Ramos (cell line): ENCODE data around the gene ENTPD6.
"Not testable (repeated sequence)": the region's sequence is repeated elsewhere in the genome, so short reads cannot be mapped to it uniquely, and the experiment has no call there.

Experiments used
- in situ Hi-C: fragments of 300-500 bp; cut with MboI; formaldehyde crosslinking; loops from one replicate; pipeline ENCODE4 v1.14.3; 2022; ENCODE audit warnings: low sequenced_read_pairs; ENCODE audit not compliant: unreplicated experiment

Gene ENTPD6

GRCh38 chr20:25252686-25253421 lies 57.3 kb downstream of the ENTPD6 start:
- in situ Hi-C loops = no loop called here

- in situ Hi-C loops = no loop called here
Observed at GRCh38 chr20:25253606-25254275, 58.2 kb downstream of the ENTPD6 start.

GRCh38 chr20:25254571-25254970 lies 59.1 kb downstream of the ENTPD6 start:
- in situ Hi-C loops = no loop called here

- in situ Hi-C loops = no loop called here
Observed at GRCh38 chr20:25254986-25255680, 59.6 kb downstream of the ENTPD6 start.

- in situ Hi-C loops = no loop called here
Observed at GRCh38 chr20:25256226-25256859, 60.8 kb downstream of the ENTPD6 start.

- in situ Hi-C loops = no loop called here
Observed at GRCh38 chr20:25257130-25257529, 61.6 kb downstream of the ENTPD6 start.

- in situ Hi-C loops = no loop called here
Observed at GRCh38 chr20:25257756-25258475, 62.4 kb downstream of the ENTPD6 start.

GRCh38 chr20:25258476-25258805 lies 62.9 kb downstream of the ENTPD6 start:
- in situ Hi-C loops = no loop called here

- in situ Hi-C loops = no loop called here
Observed at GRCh38 chr20:25258828-25259227, 63.3 kb downstream of the ENTPD6 start.

- in situ Hi-C loops = no loop called here
Observed at GRCh38 chr20:25259358-25259757, 63.8 kb downstream of the ENTPD6 start.

GRCh38 chr20:25259788-25260254 lies 64.3 kb downstream of the ENTPD6 start:
- in situ Hi-C loops = no loop called here

GRCh38 chr20:25260770-25261437 lies 65.4 kb downstream of the ENTPD6 start:
- in situ Hi-C loops = not testable (repeated sequence)

GRCh38 chr20:25269057-25269832 lies 73.7 kb downstream of the ENTPD6 start:
- in situ Hi-C loops = no loop called here

GRCh38 chr20:25269833-25270170 lies 74.3 kb downstream of the ENTPD6 start:
- in situ Hi-C loops = no loop called here

GRCh38 chr20:25270829-25271251 lies 75.3 kb downstream of the ENTPD6 start:
- in situ Hi-C loops = no loop called here

GRCh38 chr20:25271486-25272222 lies 76.1 kb downstream of the ENTPD6 start:
- in situ Hi-C loops = no loop called here

- in situ Hi-C loops = no loop called here
Observed at GRCh38 chr20:25272223-25273000, 76.9 kb downstream of the ENTPD6 start.

- in situ Hi-C loops = no loop called here
Observed at GRCh38 chr20:25273046-25273445, 77.5 kb downstream of the ENTPD6 start.
